ENCODE results near the gene NPY5R. TPM values are rescaled to one million over a fixed set of nuclear protein-coding genes. Genes with fewer than 3 reads are reported as not detected.

Gene NPY5R
- total and polyA plus RNA-seq, 7 donors = under 0.01 to 0.46 (median 0.13) TPM; not detected in 4

- intact Hi-C loops (cut with DNase I) = no loop called here
- Histone ChIP-seq H3K36me3 (no peaks in the 10 kb centered on the region), H3K27me3 (no peaks in the 10 kb centered on the region), H3K27ac (no peak overlapping the region), H3K4me3 (no peak overlapping the region), H3K4me1 (no peaks in the 10 kb centered on the region), H3K9me3 (no peaks in the 10 kb centered on the region)
- TF ChIP-seq CTCF (IDR thresholded peaks at IDR 0.05) (no peak), POLR2A (IDR thresholded peaks at IDR 0.05) (no peak), POLR2AphosphoS5 (IDR thresholded peaks at IDR 0.05) (no peak), EP300 (IDR thresholded peaks at IDR 0.05) (no peak)
- 17 to 66% methylated on average over 7 of the region's 7 CpGs for WGBS, 2 donors
- no peak for DNase-seq
Observed at GRCh38 chr4:163382178-163382869, 38.6 kb downstream of the NPY5R start.

GRCh38 chr4:163384434-163384833, 40.7 kb downstream of the NPY5R start:
- Histone ChIP-seq H3K27ac (no peak overlapping the region), H3K36me3 (no peaks in the 10 kb centered on the region), H3K27me3 (no peaks in the 10 kb centered on the region), H3K9me3 (no peaks in the 10 kb centered on the region), H3K4me1 (no peaks in the 10 kb centered on the region), H3K4me3 (no peak overlapping the region)
- no peak for TF ChIP-seq POLR2A (IDR thresholded peaks at IDR 0.05)
- no peak for TF ChIP-seq CTCF (IDR thresholded peaks at IDR 0.05)
- TF ChIP-seq EP300 (IDR thresholded peaks at IDR 0.05) = no peak
- no peak for TF ChIP-seq POLR2AphosphoS5 (IDR thresholded peaks at IDR 0.05)
- 47 to 78% methylated on average over 5 of the region's 5 CpGs for WGBS, 2 donors
- intact Hi-C loops (cut with DNase I) = no loop called here
- DNase-seq = no peak

- no peak overlapping the region for H3K27ac ChIP-seq
- DNase-seq = no peak
- no peaks in the 10 kb centered on the region for H3K27me3 ChIP-seq
- no peak overlapping the region for H3K4me3 ChIP-seq
- no peaks in the 10 kb centered on the region for H3K9me3 ChIP-seq
- H3K36me3 ChIP-seq = no peaks in the 10 kb centered on the region
- TF ChIP-seq POLR2AphosphoS5 (IDR thresholded peaks at IDR 0.05) (no peak), CTCF (IDR thresholded peaks at IDR 0.05) (no peak), POLR2A (IDR thresholded peaks at IDR 0.05) (no peak), EP300 (IDR thresholded peaks at IDR 0.05) (no peak)
- H3K4me1 ChIP-seq = no peaks in the 10 kb centered on the region
- intact Hi-C loops (cut with DNase I) = no loop called here
Observed at GRCh38 chr4:163384926-163385325, 41.2 kb downstream of the NPY5R start.

GRCh38 chr4:163385466-163385865, 41.8 kb downstream of the NPY5R start:
- Histone ChIP-seq H3K9me3 (no peaks in the 10 kb centered on the region), H3K36me3 (no peaks in the 10 kb centered on the region), H3K27me3 (no peaks in the 10 kb centered on the region), H3K27ac (no peak overlapping the region), H3K4me3 (no peak overlapping the region), H3K4me1 (no peaks in the 10 kb centered on the region)
- intact Hi-C loops (cut with DNase I) = no loop called here
- WGBS, 2 donors = 86 to 94% methylated on average over 4 of the region's 4 CpGs
- no peak for DNase-seq
- no peak for TF ChIP-seq EP300 (IDR thresholded peaks at IDR 0.05)
- no peak for TF ChIP-seq POLR2AphosphoS5 (IDR thresholded peaks at IDR 0.05)
- no peak for TF ChIP-seq POLR2A (IDR thresholded peaks at IDR 0.05)

GRCh38 chr4:163391756-163392155, 48.1 kb downstream of the NPY5R start:
- Histone ChIP-seq H3K4me1 (no peaks in the 10 kb centered on the region), H3K4me3 (no peak overlapping the region), H3K27me3 (no peaks in the 10 kb centered on the region), H3K36me3 (no peaks in the 10 kb centered on the region), H3K27ac (no peak overlapping the region), H3K9me3 (no peaks in the 10 kb centered on the region)
- WGBS, 2 donors = 59 to 82% methylated on average over 2 of the region's 2 CpGs
- intact Hi-C loops (cut with DNase I) = no loop called here
- no peak for DNase-seq
- TF ChIP-seq POLR2A (IDR thresholded peaks at IDR 0.05) (no peak), CTCF (IDR thresholded peaks at IDR 0.05) (no peak), EP300 (IDR thresholded peaks at IDR 0.05) (no peak), POLR2AphosphoS5 (IDR thresholded peaks at IDR 0.05) (no peak)

Measured in sigmoid colon (tissue), 7 donors.